ENCODE results near the gene STAC2. TPM values are rescaled to one million over a fixed set of nuclear protein-coding genes. Genes with fewer than 3 reads are reported as not detected.

STAC2 gene
- polyA plus RNA-seq, 1 of the 3 experiments (the other 2 are of a cell fraction) = 0.07 TPM

DNA sequence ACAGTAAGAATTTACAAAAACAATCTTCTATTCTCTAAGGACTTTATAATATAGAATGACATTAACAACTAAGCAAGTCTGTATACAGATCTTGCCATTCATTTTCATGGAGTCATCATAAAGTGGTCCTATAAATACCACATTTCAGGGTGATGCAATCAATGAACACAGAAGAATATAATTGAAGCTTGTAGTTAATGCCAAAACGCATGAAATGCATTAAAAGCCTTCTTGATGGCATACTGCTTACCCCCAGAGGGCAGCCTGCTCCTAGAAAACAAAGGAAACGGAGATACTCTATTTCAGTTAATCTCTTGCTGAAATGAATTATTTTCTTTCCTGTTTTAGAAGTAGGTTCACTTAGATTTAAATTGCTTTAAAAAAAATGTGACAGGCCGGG is 45.2 kb upstream of the STAC2 start:
- Histone ChIP-seq H3K27me3 (ENCODE audit: insufficient read depth) (no peaks in the 10 kb centered on the region), H3K4me2 (no peak overlapping the region), H4K20me1 (ENCODE audit: insufficient read depth) (no peaks in the 10 kb centered on the region), H2AFZ (ENCODE audit: low read depth) (no peak overlapping the region), H3K9me2 (no peaks in the 10 kb centered on the region), H3K36me3 (replicated peaks in 1 of 2; ENCODE audit: control insufficient read depth in 1 of 2, insufficient read depth in 2 of 2, low read length in 1 of 2) (peaks cover 8 to 28% of the 10 kb centered on the region in 2 experiments), H3K79me2 (ENCODE audit: insufficient read depth) (no peaks in the 10 kb centered on the region), H3K4me3 (ENCODE audit: low read depth in 2 of 2, low read length in 1 of 2) (no peak overlapping the region), H3F3A (replicated peaks; ENCODE audit: insufficient read depth) (peaks cover 5% of the 10 kb centered on the region), H3K9ac (no peak overlapping the region), H3K4me1 (ENCODE audit: control insufficient read depth in 1 of 2, insufficient read depth in 2 of 2, low read depth in 1 of 2, low read length in 1 of 2) (no peaks in the 10 kb centered on the region), H3K27ac (ENCODE audit: low read depth in 2 of 2, low read length in 1 of 2) (peak overlapping the region in 1 of 2 experiments; percentile 17; a peak in 1 of 4 replicates), H3K9me3 (no peaks in the 10 kb centered on the region)
- ChIA-PET CTCF (interaction anchor here (0.6 to 2.0 kb wide), 6 partner anchors 8 to 191 kb away, joined by 3 to 7 read pairs (median 4); partner anchors contain the start of gene STAC2), POLR2A (no interaction called here)
- DNase-seq = no peak
- WGBS (ENCODE audit: low lambda C conversion rate) = 65% methylated on average over 3 of the region's 3 CpGs
- TF ChIP-seq SMC3 (IDR thresholded peaks at IDR 0.05; ENCODE audit: low read depth, low read length) (peak; percentile 27; the same call in 1 of the 2 replicates), RAD21 (IDR thresholded peaks at IDR 0.05; ENCODE audit: low read length) (peak; percentile 59), FOXJ3 (CRISPR knock-in tag; IDR thresholded peaks at IDR 0.05) (no peak)
- TF ChIP-seq, protein P1, sequence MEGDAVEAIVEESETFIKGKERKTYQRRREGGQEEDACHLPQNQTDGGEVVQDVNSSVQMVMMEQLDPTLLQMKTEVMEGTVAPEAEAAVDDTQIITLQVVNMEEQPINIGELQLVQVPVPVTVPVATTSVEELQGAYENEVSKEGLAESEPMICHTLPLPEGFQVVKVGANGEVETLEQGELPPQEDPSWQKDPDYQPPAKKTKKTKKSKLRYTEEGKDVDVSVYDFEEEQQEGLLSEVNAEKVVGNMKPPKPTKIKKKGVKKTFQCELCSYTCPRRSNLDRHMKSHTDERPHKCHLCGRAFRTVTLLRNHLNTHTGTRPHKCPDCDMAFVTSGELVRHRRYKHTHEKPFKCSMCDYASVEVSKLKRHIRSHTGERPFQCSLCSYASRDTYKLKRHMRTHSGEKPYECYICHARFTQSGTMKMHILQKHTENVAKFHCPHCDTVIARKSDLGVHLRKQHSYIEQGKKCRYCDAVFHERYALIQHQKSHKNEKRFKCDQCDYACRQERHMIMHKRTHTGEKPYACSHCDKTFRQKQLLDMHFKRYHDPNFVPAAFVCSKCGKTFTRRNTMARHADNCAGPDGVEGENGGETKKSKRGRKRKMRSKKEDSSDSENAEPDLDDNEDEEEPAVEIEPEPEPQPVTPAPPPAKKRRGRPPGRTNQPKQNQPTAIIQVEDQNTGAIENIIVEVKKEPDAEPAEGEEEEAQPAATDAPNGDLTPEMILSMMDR (IDR thresholded peaks at IDR 0.05) = peak; percentile 76

DNA sequence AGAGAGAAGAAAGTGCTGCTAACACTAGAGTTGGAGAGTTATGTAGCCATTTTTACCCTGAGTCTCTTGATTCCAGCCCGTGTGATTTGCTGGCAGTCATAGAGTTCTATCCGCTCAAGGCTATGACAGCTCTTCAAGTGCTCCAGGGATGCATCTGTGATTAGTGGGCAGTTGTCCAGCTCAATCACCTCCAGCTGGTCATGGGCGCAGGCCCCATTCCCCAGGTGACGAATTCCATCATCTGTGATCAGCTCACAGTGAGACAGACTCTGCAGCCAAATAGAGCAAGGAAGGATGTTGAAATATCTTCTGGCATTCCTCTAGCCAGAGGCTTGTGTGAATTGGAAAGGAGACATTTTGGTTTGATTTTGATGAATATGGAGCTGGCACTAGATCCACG is 38.4 kb upstream of the STAC2 start:
- no peak for TF ChIP-seq GATA2 (CRISPR knock-in tag; IDR thresholded peaks at IDR 0.05)
- TF ChIP-seq, protein P1 (IDR thresholded peaks at IDR 0.05) = no peak
- TF ChIP-seq RFX5 (IDR thresholded peaks at IDR 0.05; ENCODE audit: low read length) = no peak
- no peak for TF ChIP-seq YY1 (IDR thresholded peaks at IDR 0.05; ENCODE audit: low read depth)
- no peak for TF ChIP-seq MEF2A (IDR thresholded peaks at IDR 0.05; ENCODE audit: borderline replicate concordance, low read depth)
- TF ChIP-seq ELF1 (IDR thresholded peaks at IDR 0.05) = no peak
- TF ChIP-seq, protein P2, sequence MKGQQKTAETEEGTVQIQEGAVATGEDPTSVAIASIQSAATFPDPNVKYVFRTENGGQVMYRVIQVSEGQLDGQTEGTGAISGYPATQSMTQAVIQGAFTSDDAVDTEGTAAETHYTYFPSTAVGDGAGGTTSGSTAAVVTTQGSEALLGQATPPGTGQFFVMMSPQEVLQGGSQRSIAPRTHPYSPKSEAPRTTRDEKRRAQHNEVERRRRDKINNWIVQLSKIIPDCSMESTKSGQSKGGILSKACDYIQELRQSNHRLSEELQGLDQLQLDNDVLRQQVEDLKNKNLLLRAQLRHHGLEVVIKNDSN (IDR thresholded peaks at IDR 0.05; ENCODE audit: borderline replicate concordance, low read depth) = no peak
- no peak for TF ChIP-seq NFIC (IDR thresholded peaks at IDR 0.05; ENCODE audit: borderline replicate concordance)
- TF ChIP-seq NRF1 (IDR thresholded peaks at IDR 0.05; ENCODE audit: low read depth, low read length) = no peak
- no peak for TF ChIP-seq EZH2phosphoT487 (IDR thresholded peaks at IDR 0.05; ENCODE audit: borderline replicate concordance, low read depth)
- TF ChIP-seq FOXJ3 (CRISPR knock-in tag; IDR thresholded peaks at IDR 0.05) = no peak
- TF ChIP-seq, protein P3, sequence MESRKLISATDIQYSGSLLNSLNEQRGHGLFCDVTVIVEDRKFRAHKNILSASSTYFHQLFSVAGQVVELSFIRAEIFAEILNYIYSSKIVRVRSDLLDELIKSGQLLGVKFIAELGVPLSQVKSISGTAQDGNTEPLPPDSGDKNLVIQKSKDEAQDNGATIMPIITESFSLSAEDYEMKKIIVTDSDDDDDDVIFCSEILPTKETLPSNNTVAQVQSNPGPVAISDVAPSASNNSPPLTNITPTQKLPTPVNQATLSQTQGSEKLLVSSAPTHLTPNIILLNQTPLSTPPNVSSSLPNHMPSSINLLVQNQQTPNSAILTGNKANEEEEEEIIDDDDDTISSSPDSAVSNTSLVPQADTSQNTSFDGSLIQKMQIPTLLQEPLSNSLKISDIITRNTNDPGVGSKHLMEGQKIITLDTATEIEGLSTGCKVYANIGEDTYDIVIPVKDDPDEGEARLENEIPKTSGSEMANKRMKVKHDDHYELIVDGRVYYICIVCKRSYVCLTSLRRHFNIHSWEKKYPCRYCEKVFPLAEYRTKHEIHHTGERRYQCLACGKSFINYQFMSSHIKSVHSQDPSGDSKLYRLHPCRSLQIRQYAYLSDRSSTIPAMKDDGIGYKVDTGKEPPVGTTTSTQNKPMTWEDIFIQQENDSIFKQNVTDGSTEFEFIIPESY (IDR thresholded peaks at IDR 0.05; ENCODE audit: borderline replicate concordance, low read depth) = no peak
- DNase-seq = no peak
- no peaks in the 10 kb centered on the region for H3K79me2 ChIP-seq (ENCODE audit: insufficient read depth)
- H3K4me2 ChIP-seq = no peak overlapping the region
- peaks cover 5% of the 10 kb centered on the region for H3F3A ChIP-seq (replicated peaks; ENCODE audit: insufficient read depth)
- H3K9me2 ChIP-seq = no peaks in the 10 kb centered on the region
- no peak overlapping the region for H3K27ac ChIP-seq (ENCODE audit: low read depth in 2 of 2, low read length in 1 of 2)
- no peaks in the 10 kb centered on the region for H3K4me1 ChIP-seq (ENCODE audit: control insufficient read depth in 1 of 2, insufficient read depth in 2 of 2, low read depth in 1 of 2, low read length in 1 of 2)
- no peak overlapping the region for H3K9ac ChIP-seq
- 92% methylated on average over 5 of the region's 5 CpGs for WGBS (ENCODE audit: low lambda C conversion rate)
- no peak overlapping the region for H2AFZ ChIP-seq (ENCODE audit: low read depth)
- CTCF ChIA-PET = interaction anchor here (0.9 to 6.0 kb wide), 3 partner anchors 19 to 75 kb away, joined by 3 to 24 read pairs (median 4); no protein-coding TSS in a partner anchor
- no peaks in the 10 kb centered on the region for H3K27me3 ChIP-seq (ENCODE audit: insufficient read depth)
- no peaks in the 10 kb centered on the region for H4K20me1 ChIP-seq (ENCODE audit: insufficient read depth)
- peaks cover 34 to 35% of the 10 kb centered on the region in 2 experiments for H3K36me3 ChIP-seq (replicated peaks in 1 of 2; ENCODE audit: control insufficient read depth in 1 of 2, insufficient read depth in 2 of 2, low read length in 1 of 2)
- H3K9me3 ChIP-seq = no peaks in the 10 kb centered on the region
- no peak overlapping the region for H3K4me3 ChIP-seq (ENCODE audit: low read depth in 2 of 2, low read length in 1 of 2)
- POLR2A ChIA-PET = no interaction called here

Data from SK-N-SH (cell line).